Peyer's patch (tissue), 4 donors: ENCODE data around the gene OR2D3.

ENCODE experiments used
- POLR2A ChIP-seq, 2 donors: fragments of 450-650 bp; IDR thresholded peaks; one replicate each; pipeline ENCODE4 v1.5.1; 2017; ENCODE audit warnings: antibody characterized with exemption in 2 of 2, mild to moderate bottlenecking in 2 of 2, moderate library complexity in 2 of 2
- TF ChIP-seq, protein P1 (sequence below), 6 experiments: fragments of 450-650 bp in 4 of 6; fragments of 200-600 bp in 2 of 6; sonication (generic) in 1 of 6; IDR thresholded peaks; one replicate each; pipeline ENCODE4 v1.5.1; 2017 to 2019; ENCODE audit warnings: antibody characterized with exemption in 6 of 6, mild to moderate bottlenecking in 3 of 6, moderate library complexity in 1 of 6

DNA sequence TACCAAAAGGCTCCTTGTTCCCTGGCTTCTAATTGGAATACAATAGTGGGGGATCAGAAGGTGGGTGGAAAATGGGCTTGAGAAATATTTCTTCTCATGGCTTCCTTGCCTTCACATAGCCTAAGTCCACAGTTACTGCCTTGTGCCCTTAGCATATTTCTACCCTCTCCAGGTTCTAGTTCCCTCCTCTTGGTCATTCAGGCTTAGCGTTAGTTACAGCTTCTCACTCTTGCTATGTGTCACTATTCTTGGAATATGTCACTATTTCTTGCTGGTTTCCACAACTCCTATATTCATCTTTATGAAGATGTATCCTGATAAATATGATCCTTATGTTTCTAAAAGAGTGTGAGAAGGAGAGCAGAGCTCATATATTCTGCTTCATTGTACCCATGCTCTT is 31.0 kb upstream of the OR2D3 start:
- TF ChIP-seq, protein P1, sequence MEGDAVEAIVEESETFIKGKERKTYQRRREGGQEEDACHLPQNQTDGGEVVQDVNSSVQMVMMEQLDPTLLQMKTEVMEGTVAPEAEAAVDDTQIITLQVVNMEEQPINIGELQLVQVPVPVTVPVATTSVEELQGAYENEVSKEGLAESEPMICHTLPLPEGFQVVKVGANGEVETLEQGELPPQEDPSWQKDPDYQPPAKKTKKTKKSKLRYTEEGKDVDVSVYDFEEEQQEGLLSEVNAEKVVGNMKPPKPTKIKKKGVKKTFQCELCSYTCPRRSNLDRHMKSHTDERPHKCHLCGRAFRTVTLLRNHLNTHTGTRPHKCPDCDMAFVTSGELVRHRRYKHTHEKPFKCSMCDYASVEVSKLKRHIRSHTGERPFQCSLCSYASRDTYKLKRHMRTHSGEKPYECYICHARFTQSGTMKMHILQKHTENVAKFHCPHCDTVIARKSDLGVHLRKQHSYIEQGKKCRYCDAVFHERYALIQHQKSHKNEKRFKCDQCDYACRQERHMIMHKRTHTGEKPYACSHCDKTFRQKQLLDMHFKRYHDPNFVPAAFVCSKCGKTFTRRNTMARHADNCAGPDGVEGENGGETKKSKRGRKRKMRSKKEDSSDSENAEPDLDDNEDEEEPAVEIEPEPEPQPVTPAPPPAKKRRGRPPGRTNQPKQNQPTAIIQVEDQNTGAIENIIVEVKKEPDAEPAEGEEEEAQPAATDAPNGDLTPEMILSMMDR (IDR thresholded peaks at IDR 0.05), result no peak
- no peak for TF ChIP-seq POLR2A (IDR thresholded peaks at IDR 0.05)
